Measurements from ENCODE around the gene NTM.

NTM gene

GRCh38 chr11:131656839-131657211, 286.4 kb downstream of the NTM start:
- DNase-seq: no peak

- DNase-seq: no peak
Observed at GRCh38 chr11:131658414-131658813, 288.0 kb downstream of the NTM start.

GRCh38 chr11:131658952-131659351, 288.5 kb downstream of the NTM start:
- DNase-seq: no peak

- DNase-seq: no peak
Observed at GRCh38 chr11:131659931-131660330, 289.5 kb downstream of the NTM start.

GRCh38 chr11:131661132-131661531, 290.7 kb downstream of the NTM start:
- DNase-seq: no peak

GRCh38 chr11:131662317-131662972, 292.0 kb downstream of the NTM start:
- no peak for DNase-seq

GRCh38 chr11:131662993-131663392, 292.6 kb downstream of the NTM start:
- DNase-seq: no peak

- no peak for DNase-seq
Observed at GRCh38 chr11:131663405-131664200, 293.2 kb downstream of the NTM start.

- DNase-seq: no peak
Observed at GRCh38 chr11:131664293-131664692, 293.9 kb downstream of the NTM start.

- DNase-seq: no peak
Observed at GRCh38 chr11:131664816-131665215, 294.4 kb downstream of the NTM start.

- DNase-seq: no peak
Observed at GRCh38 chr11:131665344-131665968, 295.0 kb downstream of the NTM start.

- DNase-seq: no peak
Observed at GRCh38 chr11:131666006-131666405, 295.6 kb downstream of the NTM start.

GRCh38 chr11:131666617-131667016, 296.2 kb downstream of the NTM start:
- DNase-seq: no peak

GRCh38 chr11:131667566-131667965, 297.2 kb downstream of the NTM start:
- DNase-seq: no peak

GRCh38 chr11:131668500-131669400, 298.3 kb downstream of the NTM start:
- peak; percentile 42 for DNase-seq

- no peak for DNase-seq
Observed at GRCh38 chr11:131669401-131669780, 299.0 kb downstream of the NTM start.

GRCh38 chr11:131670876-131671275, 300.5 kb downstream of the NTM start:
- DNase-seq: no peak

- no peak for DNase-seq
Observed at GRCh38 chr11:131671320-131671719, 300.9 kb downstream of the NTM start.

- no peak for DNase-seq
Observed at GRCh38 chr11:131671734-131672133, 301.3 kb downstream of the NTM start.

- no peak for DNase-seq
Observed at GRCh38 chr11:131672191-131672590, 301.8 kb downstream of the NTM start.

GRCh38 chr11:131674051-131674755, 303.8 kb downstream of the NTM start:
- peak; percentile 45 for DNase-seq

GRCh38 chr11:131675121-131675888, 304.9 kb downstream of the NTM start:
- no peak for DNase-seq
